ENCODE results near the gene PARVG. TPM values are rescaled to one million over a fixed set of nuclear protein-coding genes. Genes with fewer than 3 reads are reported as not detected.

The PARVG gene
- total RNA-seq, 2 donors from 2014 or later = 9.8 to 14.7 TPM

DNA sequence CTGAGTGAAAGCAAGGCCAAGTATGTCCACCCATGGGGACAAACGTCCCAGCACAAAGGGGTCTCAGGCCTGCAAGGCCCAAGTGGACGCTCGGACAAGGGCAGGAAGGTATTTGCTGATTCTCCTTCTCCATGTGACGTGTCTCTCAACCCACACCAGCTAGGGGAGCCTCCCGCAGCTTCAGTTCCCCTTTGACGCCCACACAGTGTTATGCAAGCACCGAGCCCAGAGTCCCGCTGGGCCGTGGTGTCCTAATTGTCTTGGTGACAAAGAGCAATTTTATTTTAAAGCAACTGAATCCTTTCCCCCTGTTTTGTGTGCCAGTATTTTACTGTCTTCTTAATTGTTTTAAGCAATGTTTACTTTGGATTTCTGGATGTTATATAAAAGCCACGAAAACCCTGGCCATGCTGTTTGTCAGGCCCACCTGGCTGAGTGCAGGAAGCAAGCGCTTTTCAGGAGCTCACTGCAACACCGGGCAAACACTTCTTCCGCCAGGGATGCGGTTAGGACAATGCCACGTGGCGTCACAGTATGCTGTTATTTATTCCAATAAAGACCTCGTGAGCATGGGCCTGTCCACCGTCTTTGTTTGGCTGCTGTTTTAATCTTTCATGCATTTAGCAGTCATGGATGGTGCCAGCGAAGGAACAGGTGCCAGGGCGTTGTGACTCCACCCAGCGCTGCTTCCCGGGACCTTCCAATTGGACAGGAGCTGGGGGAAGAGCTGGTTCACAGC, 8.2 kb upstream of the PARVG start:
- intact Hi-C loops (cut with DNase I) = no loop called here
- peak; percentile 93 for DNase-seq (ENCODE audit: low spot score)

GRCh38 chr22:44173154-44173553, 7.6 kb upstream of the PARVG start:
- intact Hi-C loops (cut with DNase I) = no loop called here
- no peak for DNase-seq (ENCODE audit: low spot score)

DNA sequence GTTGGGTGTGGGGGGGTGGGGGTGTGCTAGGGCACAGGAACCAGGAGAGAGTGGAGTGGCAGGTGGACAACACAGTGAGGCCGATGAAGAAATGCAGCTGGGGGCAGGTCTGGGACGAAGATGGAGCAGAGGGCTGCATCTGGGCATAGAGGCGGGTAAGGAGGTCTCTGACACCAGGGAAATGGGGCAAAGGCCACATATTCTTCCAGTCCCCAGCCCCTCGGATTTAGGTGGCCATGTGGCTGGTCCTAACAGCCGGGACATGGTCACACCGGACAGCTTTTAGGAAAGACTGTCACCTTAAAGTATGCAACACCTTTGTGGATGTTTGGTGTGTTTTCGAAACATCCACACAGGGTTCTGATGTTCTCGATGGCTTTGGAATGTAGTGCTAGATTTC, 5.0 kb upstream of the PARVG start:
- no peak for DNase-seq (ENCODE audit: low spot score)
- intact Hi-C loops (cut with DNase I) = no loop called here

DNA sequence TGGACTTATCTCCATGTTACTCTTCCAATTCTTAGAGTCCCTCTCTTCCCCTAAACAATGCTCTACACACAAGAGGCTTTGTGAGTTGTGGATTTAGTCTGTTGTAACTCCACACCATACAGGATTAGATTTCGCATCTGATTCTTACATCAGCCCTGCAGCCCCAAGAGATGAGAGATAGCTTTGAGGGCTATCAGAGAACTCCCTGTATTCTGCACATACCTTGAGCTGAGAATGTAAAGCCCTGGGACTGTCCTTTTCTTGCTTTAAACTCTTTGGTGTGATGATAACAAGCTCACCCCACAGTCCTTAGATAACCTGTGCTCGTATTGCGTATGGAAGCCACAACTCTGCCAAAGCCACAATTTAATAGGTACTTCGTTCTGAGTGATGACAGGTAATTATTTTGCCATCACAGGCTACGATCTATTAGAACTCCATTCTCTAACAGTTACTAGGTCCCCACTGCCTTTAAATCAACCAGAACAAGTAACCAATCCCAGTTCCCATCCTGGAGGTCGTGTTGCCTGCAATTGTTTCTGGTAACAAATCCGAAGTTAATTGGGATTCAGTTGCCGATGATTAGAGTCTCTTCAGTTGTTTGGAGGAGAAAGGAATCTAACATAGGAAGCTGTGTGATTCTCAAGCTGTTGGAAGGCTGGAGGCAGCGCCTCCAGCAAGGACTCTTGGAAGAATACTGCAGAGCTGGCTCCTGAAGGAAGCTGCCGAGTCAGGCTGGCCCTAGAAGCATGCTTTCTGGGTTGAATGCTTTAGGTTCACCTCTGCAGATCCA, 1.3 kb upstream of the PARVG start:
- DNase-seq (ENCODE audit: low spot score) = no peak
- intact Hi-C loops (cut with DNase I) = no loop called here

DNA sequence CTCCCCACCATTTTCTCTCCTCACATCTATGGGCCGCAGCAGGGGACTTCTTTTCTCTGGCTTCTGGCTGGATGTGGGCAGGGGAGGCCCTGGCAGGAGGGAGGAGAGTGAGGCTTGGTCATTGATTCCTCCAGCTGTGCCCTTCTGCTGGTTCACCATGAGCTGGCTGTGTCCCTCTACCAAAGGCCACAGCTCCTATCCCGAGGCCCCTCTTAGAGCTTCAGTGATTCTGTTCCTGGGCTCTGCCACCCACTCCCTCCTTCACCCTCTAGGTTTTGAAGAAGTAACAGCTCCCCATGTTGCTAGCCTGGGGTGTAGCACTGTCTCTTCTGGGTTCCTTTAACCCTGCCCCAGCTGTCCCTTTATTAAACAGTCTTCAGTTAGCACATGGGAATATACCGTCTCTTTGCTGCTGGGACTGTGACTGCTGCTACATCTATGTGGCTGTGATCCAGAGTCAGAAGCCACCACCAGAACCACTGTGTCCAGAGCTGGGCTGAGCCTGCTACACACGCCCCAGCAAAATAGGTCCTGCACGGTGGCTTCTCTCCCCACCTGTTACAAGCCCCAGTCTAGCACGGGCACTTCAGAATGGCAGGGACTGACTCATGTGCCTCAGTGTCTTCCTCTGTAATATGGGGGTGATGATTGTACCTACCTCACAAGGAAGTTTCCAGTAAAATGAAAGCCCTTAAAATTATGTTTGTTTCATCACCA, 578 bp upstream of the PARVG start:
- intact Hi-C loops (cut with DNase I) = no loop called here

GRCh38 chr22:44181033-44181911, 547 bp downstream of the PARVG start:
- DNase-seq (ENCODE audit: low spot score) = no peak
- intact Hi-C loops (cut with DNase I) = no loop called here

More for the DNA sequence above, 578 bp upstream of the PARVG start:
- no peak for DNase-seq (ENCODE audit: low spot score)

DNA sequence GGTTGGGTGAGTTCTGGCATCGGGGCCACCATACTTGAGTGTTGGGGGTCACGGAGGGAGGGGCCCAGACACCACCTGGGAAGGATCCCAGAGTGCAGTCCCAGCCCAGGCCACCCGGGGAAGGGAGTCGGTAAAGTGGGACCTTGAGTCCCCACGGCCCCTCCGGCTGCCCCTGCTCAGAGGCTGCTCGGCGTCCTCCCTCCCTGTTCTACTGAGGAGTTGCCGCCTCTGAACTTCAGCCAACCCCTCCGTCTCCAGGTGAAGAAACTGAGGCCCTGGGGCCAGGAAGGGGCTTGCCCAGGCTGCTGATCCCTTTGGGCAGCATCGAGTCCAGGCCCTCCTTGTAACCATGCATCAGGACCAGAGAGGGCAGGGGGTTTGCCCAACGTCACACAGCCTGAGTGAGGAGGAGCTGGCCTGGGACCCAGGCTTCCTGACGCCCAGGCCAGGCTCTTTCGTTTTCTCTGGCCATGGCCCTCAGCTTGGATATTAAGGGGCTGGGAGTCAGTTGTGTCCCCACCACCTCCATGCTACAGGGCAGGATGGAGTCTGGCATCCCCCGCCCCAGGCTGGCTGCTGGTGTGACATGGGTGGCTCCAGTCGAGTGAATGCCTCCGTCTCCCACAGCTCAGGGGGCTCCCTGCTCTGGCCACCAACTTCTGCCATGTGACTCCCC, 1.3 kb downstream of the PARVG start:
- intact Hi-C loops (cut with DNase I) = no loop called here
- no peak for DNase-seq (ENCODE audit: low spot score)

DNA sequence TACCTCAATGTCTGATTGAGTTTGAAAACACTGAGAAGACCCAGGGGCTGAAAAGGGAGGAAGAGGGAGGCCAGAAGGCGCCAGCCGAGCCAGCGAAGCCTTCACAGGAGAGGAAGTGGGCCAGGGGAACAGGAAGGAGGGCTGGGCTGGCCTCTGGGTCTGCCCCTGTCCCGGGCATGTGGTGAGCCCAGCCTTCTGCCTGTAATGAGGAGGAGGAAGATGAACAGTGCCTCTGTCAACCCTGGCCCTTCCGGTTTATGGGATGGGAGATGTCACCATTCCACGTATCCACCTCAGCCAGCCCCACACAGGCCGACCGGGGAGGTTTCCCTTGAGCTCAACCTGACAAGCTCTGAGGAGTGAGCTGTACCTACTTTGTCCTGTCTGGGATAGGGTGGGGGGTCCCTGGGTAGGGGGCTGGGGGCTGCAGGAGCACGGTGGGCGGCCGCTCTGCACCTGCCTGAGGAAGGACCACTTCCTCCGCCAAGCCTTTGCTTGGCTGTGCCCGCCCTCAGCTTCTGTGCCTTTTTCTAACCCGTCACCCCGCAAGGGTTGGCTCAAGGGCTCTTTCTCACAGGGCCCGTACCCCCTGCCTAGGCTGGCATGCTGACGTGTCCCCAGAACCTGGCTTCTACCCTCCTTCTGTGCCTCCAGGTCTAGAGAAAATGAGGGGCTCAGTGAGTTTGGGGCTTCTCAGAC, 2.0 kb downstream of the PARVG start:
- intact Hi-C loops (cut with DNase I) = no loop called here
- peak; percentile 90 for DNase-seq (ENCODE audit: low spot score)

DNA sequence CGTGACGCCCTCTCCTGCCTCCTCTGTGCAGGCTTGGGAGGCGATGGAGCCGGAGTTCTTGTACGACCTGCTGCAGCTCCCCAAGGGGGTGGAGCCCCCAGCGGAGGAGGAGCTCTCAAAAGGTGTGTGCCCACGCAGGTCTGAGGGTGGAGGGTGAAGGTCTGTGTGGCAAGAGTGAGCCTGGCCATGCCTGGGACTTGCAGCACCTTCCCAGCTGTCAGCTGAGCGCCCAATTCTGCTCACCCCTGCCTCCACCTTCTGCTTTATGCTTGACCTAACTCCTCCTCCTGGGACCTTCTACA, 2.5 kb downstream of the PARVG start:
- DNase-seq (ENCODE audit: low spot score) = no peak
- intact Hi-C loops (cut with DNase I) = no loop called here

- no peak for DNase-seq (ENCODE audit: low spot score)
- intact Hi-C loops (cut with DNase I) = no loop called here
These were observed 3.3 kb downstream of the PARVG start for GRCh38 chr22:44184006-44184405.

GRCh38 chr22:44185237-44186120, 4.8 kb downstream of the PARVG start:
- intact Hi-C loops (cut with DNase I) = no loop called here
- peak; percentile 62 for DNase-seq (ENCODE audit: low spot score)

DNA sequence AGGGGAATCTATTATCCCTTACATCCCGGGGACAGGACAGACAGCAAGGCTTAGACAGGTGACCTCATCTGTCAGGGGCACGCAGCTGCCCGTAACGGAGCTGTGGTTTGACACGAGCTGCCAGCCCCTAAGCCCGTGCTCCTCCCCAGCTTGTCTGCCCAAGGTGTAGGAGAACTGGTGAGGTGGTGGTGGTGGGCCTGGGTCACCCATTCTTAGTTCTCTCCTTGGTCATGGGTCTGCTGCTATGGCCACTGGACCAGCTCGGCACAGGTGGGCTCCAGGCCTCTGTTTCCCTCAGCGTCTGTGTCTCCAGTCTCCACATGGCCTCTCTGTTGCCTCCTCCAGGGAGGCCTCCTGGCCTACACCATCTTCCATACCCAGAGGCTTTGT, 5.4 kb downstream of the PARVG start:
- peak; percentile 28 for DNase-seq (ENCODE audit: low spot score)
- intact Hi-C loops (cut with DNase I) = no loop called here

GRCh38 chr22:44186737-44187136, 6.0 kb downstream of the PARVG start:
- intact Hi-C loops (cut with DNase I) = no loop called here
- DNase-seq (ENCODE audit: low spot score) = peak; percentile 62

GRCh38 chr22:44187652-44188230, 7.0 kb downstream of the PARVG start:
- peak; percentile 64 for DNase-seq (ENCODE audit: low spot score)
- intact Hi-C loops (cut with DNase I) = no loop called here

GRCh38 chr22:44188316-44188715, 7.6 kb downstream of the PARVG start:
- no peak for DNase-seq (ENCODE audit: low spot score)
- intact Hi-C loops (cut with DNase I) = no loop called here

DNA sequence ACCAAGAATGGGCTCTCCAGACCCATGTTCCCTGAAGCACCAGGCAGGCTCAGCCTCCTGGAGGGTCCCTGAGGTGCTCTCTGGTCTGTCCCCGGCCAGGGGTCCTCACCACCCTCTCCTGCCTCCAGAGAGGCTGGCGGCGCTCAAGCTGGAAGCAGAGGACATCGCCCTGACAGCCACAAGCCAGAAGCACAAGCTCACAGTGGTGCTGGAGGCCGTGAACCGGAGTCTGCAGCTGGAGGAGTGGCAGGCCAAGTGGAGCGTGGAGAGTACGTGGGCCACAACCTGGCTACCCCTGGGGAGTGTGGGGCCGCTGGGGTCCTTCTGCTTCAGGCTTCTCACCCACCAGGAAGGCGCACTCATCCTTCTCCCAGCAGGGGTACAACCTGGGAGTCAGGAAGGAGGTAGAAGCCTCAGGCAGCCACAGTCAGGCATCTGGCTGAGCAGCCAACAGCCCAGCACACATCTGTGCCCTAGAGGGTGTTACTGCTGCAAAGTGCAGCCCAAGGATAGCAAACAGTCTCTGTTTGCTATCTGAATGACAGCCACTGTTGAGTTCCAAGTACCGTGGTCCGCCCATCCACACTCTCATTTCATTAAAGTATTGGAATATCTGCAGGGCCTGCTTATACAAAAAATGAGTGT, 8.4 kb downstream of the PARVG start:
- intact Hi-C loops (cut with DNase I) = no loop called here
- no peak for DNase-seq (ENCODE audit: low spot score)

Data from posterior vena cava (tissue), 2 donors.